ENCODE data around the gene FNIP2.

The FNIP2 gene

GRCh38 chr4:158814636-158815330 lies 46.0 kb downstream of the FNIP2 start:
- TF ChIP-seq ZBTB7A (IDR thresholded peaks at IDR 0.05; ENCODE audit: low read depth) (no peak), TAF1 (IDR thresholded peaks at IDR 0.05; ENCODE audit: low read depth) (no peak), CREB1 (IDR thresholded peaks at IDR 0.05; ENCODE audit: low read depth) (no peak), MAX (IDR thresholded peaks at IDR 0.05) (no peak), TCF12 (IDR thresholded peaks at IDR 0.05; ENCODE audit: low read depth) (no peak), TEAD4 (IDR thresholded peaks at IDR 0.05) (no peak), FOXM1 (IDR thresholded peaks at IDR 0.05; ENCODE audit: borderline replicate concordance, low read depth) (no peak), YY1 (IDR thresholded peaks at IDR 0.05; ENCODE audit: low read depth) (no peak), EGR1 (IDR thresholded peaks at IDR 0.05) (no peak), RAD21 (IDR thresholded peaks at IDR 0.05; ENCODE audit: low read depth) (no peak), CEBPB (IDR thresholded peaks at IDR 0.05) (no peak)
- TF ChIP-seq, protein P1, sequence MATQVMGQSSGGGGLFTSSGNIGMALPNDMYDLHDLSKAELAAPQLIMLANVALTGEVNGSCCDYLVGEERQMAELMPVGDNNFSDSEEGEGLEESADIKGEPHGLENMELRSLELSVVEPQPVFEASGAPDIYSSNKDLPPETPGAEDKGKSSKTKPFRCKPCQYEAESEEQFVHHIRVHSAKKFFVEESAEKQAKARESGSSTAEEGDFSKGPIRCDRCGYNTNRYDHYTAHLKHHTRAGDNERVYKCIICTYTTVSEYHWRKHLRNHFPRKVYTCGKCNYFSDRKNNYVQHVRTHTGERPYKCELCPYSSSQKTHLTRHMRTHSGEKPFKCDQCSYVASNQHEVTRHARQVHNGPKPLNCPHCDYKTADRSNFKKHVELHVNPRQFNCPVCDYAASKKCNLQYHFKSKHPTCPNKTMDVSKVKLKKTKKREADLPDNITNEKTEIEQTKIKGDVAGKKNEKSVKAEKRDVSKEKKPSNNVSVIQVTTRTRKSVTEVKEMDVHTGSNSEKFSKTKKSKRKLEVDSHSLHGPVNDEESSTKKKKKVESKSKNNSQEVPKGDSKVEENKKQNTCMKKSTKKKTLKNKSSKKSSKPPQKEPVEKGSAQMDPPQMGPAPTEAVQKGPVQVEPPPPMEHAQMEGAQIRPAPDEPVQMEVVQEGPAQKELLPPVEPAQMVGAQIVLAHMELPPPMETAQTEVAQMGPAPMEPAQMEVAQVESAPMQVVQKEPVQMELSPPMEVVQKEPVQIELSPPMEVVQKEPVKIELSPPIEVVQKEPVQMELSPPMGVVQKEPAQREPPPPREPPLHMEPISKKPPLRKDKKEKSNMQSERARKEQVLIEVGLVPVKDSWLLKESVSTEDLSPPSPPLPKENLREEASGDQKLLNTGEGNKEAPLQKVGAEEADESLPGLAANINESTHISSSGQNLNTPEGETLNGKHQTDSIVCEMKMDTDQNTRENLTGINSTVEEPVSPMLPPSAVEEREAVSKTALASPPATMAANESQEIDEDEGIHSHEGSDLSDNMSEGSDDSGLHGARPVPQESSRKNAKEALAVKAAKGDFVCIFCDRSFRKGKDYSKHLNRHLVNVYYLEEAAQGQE (IDR thresholded peaks at IDR 0.05; ENCODE audit: low read depth), result no peak
- TF ChIP-seq, protein P2, sequence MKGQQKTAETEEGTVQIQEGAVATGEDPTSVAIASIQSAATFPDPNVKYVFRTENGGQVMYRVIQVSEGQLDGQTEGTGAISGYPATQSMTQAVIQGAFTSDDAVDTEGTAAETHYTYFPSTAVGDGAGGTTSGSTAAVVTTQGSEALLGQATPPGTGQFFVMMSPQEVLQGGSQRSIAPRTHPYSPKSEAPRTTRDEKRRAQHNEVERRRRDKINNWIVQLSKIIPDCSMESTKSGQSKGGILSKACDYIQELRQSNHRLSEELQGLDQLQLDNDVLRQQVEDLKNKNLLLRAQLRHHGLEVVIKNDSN (IDR thresholded peaks at IDR 0.05), result no peak

- TF ChIP-seq, protein P2 (IDR thresholded peaks at IDR 0.05), result no peak
- no peak for TF ChIP-seq TCF12 (IDR thresholded peaks at IDR 0.05; ENCODE audit: low read depth)
- no peak for TF ChIP-seq TAF1 (IDR thresholded peaks at IDR 0.05; ENCODE audit: low read depth)
- TF ChIP-seq EGR1 (IDR thresholded peaks at IDR 0.05), result no peak
- no peak for TF ChIP-seq NFIC (IDR thresholded peaks at IDR 0.05)
- TF ChIP-seq FOXM1 (IDR thresholded peaks at IDR 0.05; ENCODE audit: borderline replicate concordance, low read depth), result no peak
- no peak for TF ChIP-seq YY1 (IDR thresholded peaks at IDR 0.05; ENCODE audit: low read depth)
These were observed 48.1 kb downstream of the FNIP2 start for GRCh38 chr4:158816955-158817354.

DNA sequence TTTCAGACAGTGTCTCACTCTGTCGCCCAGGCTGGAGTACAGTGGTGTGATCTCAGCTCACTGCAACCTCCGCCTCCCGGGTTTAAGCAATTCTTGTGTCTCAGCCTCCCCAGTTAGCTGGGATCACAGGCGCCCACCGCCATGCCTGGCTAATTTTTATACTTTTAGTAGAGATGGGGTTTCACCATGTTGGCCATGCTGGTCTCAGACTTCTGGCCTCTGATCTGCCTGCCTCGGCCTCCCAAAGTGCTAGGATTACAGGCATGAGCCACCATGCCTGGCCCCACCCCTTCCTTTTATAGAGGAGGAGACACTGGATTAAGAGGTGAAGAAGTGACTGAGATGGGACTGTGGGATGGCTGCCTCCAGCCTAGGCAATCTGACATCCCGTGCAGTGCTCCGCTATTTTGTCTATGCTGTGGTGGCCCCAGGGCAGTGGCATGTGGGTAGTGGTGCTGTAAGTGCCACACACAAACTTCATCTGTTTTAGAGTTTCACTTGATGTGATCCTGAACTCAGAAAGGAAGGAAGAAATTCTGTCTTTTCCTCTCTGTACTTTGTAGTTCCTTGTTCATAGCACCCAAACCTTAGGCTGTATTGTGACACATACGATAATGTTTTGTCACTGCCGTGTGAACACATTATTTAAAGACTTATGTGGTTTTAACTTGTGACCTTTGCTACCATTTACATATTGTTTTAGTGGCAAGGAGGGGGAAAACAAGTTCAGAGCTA lies 48.9 kb downstream of the FNIP2 start:
- TF ChIP-seq EGR1 (IDR thresholded peaks at IDR 0.05) (no peak), ZBTB7A (IDR thresholded peaks at IDR 0.05; ENCODE audit: low read depth) (no peak), CEBPB (IDR thresholded peaks at IDR 0.05) (no peak), NFIC (IDR thresholded peaks at IDR 0.05) (no peak), YY1 (IDR thresholded peaks at IDR 0.05; ENCODE audit: low read depth) (no peak), MAX (IDR thresholded peaks at IDR 0.05) (no peak), FOXM1 (IDR thresholded peaks at IDR 0.05; ENCODE audit: borderline replicate concordance, low read depth) (no peak), TEAD4 (IDR thresholded peaks at IDR 0.05) (no peak), CREB1 (IDR thresholded peaks at IDR 0.05; ENCODE audit: low read depth) (no peak), EP300 (IDR thresholded peaks at IDR 0.05; ENCODE audit: borderline replicate concordance) (no peak), TAF1 (IDR thresholded peaks at IDR 0.05; ENCODE audit: low read depth) (no peak)
- TF ChIP-seq, protein P1 (IDR thresholded peaks at IDR 0.05; ENCODE audit: low read depth), result no peak
- TF ChIP-seq, protein P2 (IDR thresholded peaks at IDR 0.05), result no peak

GRCh38 chr4:158818560-158819140 lies 49.8 kb downstream of the FNIP2 start:
- TF ChIP-seq, protein P1 (IDR thresholded peaks at IDR 0.05; ENCODE audit: low read depth), result no peak
- no peak for TF ChIP-seq ZBTB7A (IDR thresholded peaks at IDR 0.05; ENCODE audit: low read depth)
- no peak for TF ChIP-seq RAD21 (IDR thresholded peaks at IDR 0.05; ENCODE audit: low read depth)
- TF ChIP-seq FOXM1 (IDR thresholded peaks at IDR 0.05; ENCODE audit: borderline replicate concordance, low read depth), result no peak
- TF ChIP-seq CEBPB (IDR thresholded peaks at IDR 0.05), result no peak
- TF ChIP-seq TAF1 (IDR thresholded peaks at IDR 0.05; ENCODE audit: low read depth), result no peak
- no peak for TF ChIP-seq TCF12 (IDR thresholded peaks at IDR 0.05; ENCODE audit: low read depth)
- no peak for TF ChIP-seq MAX (IDR thresholded peaks at IDR 0.05)
- TF ChIP-seq, protein P2 (IDR thresholded peaks at IDR 0.05), result no peak
- no peak for TF ChIP-seq NFIC (IDR thresholded peaks at IDR 0.05)
